GM06990 (cell line): ENCODE measurements around the gene SLC35E2B.
A peak's percentile ranks its signal among the peaks of the same experiment; 100 is the strongest.

Source experiments
- DNase-seq: peaks from one replicate; pipeline ENCODE4 v3.0.0-alpha.2; 2011; ENCODE audit not compliant: insufficient read length; ENCODE audit errors: extremely low read depth
- H3K27me3 ChIP-seq: replicated peaks from 2 replicates; pipeline ENCODE4 v1.6.0; 2011; ENCODE audit warnings: low read length; ENCODE audit not compliant: control insufficient read depth, insufficient read depth
- H3K36me3 ChIP-seq: 2 replicates; pipeline ENCODE4 v1.5.1; 2011; ENCODE audit warnings: low read length; ENCODE audit not compliant: control insufficient read depth, insufficient read depth
- H3K4me3 ChIP-seq: replicated peaks from 2 replicates; pipeline ENCODE4 v1.5.1; 2011; ENCODE audit warnings: low read depth, mild to moderate bottlenecking, control low read depth, low read length
- CTCF ChIP-seq: IDR thresholded peaks from 2 replicates; pipeline ENCODE4 v1.5.1; 2011; ENCODE audit warnings: low read length, control low read depth, mild to moderate bottlenecking, inconsistent platforms; ENCODE audit not compliant: insufficient read depth, poor library complexity, severe bottlenecking

SLC35E2B gene

DNA sequence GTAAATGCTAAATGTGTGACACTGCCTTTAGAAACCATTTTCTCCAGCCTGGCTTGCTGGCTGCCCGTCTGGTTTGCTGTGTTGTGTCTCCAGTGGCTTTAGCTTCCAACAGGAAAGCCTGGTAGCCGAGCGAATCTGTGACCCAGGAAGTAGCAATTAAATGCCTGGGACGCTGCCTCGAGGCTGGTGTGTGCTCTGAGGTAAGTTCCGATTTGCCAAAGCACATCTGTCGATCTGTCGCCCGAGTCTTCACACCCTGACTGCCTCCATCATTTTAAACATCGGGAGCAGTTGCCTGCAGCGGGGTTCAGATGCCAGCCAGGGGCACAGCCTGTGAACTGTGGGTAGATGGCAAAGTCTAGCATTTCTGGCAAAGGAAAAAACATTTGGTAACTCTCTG lies 75.1 kb downstream of the SLC35E2B start:
- Histone ChIP-seq H3K4me3 (no peak overlapping the region), H3K27me3 (no peaks in the 10 kb centered on the region), H3K36me3 (peaks cover 2% of the 10 kb centered on the region; the same call in 1 of the 2 replicates)
- no peak for TF ChIP-seq CTCF
- DNase-seq, result no peak

GRCh38 chr1:1616838-1617237 lies 75.8 kb downstream of the SLC35E2B start:
- DNase-seq, result peak; percentile 14
- TF ChIP-seq CTCF, result no peak
- Histone ChIP-seq H3K27me3 (no peaks in the 10 kb centered on the region), H3K4me3 (peak overlapping the region; percentile 98), H3K36me3 (peaks cover 2% of the 10 kb centered on the region; the same call in 1 of the 2 replicates)

DNA sequence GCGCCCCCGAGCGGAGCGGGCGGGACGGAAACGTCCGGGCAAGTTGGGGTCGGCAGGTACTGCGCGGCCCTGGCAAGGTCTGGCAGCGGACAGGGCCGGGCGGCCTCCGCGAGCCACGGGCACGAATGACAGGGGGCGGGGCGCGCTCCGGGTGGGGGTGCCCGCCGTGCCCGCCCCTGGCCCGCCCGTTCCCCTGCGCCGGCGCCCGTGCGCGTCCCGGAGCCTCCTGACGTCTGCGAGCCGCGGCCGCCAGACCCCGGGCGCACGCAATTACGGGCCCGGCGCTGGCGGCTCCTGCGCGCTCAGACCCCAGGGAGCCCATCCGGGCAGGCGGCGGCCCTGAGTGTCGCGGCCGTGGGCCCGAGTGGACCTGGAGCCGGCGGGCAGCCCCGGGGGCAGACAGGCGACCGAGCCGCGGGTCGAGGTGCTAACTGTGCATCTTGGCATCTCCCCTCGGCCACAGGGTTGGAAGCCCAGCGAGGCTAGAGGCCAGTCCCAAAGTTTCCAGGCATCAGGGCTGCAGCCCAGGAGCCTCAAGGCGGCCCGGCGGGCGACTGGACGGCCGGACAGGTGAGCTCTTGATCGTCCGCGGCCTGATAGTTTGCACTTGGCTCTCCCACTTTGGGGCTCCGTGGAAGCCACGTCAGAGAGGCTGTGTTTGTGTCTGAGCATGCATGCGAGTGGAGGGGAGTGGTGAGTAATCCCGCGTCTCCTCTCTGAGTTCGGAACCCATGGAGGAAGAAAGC lies 76.4 kb downstream of the SLC35E2B start:
- DNase-seq, result peak; percentile 54
- no peak for TF ChIP-seq CTCF
- Histone ChIP-seq H3K36me3 (peaks cover 2% of the 10 kb centered on the region; the same call in 1 of the 2 replicates), H3K27me3 (no peaks in the 10 kb centered on the region), H3K4me3 (peak overlapping the region; percentile 98)

DNA sequence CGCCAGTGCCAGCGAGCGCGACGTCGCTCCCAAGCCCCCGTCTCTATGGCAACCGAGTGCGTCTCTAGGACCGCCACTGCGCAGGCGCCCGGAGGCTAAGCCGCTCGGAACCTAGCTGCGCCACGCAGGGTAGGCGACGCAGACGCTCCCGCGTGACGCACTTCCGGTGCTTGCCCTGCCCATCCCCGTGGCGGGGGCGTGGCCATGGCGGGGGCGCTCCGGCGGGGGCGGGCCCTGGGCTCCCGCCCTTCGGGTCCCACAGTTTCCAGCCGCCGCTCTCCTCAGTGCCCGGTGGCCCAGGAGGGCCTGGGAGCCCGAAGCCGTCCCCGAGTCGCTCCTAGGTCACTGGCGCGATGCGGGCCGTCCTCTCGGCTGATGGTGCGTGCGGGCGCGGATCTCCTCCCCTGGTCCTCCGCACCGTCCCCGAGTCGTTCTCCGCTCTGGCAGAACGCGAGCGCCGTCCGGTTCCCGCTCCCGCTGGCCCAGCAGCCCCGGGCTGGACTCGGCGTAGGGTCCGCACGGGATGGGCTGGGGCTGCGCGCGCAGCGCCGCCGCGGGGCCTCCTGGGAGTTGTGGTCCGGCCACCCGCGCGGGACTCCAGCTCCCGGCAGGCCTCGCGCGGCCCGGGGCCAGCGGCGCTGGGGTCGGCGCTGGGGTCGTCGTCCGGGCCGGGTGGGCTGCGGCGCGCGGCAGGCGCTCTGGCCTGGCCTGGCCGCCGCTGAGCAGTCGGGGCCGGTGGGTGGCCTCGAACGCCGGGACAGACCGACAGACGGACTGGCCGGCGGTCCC lies 77.1 kb downstream of the SLC35E2B start, which contains the start of gene MIB2:
TSS of gene MIB2 (plus strand) at position 245 of the 789 bp plus-strand sequence. CDS start 7,953 bp downstream, outside the sequence.
- no peak for TF ChIP-seq CTCF
- DNase-seq, result peak; percentile 95
- H3K27me3 ChIP-seq, result no peaks in the 10 kb centered on the region
- H3K4me3 ChIP-seq, result peak within 1 kb of the TSS; percentile 98
- H3K36me3 ChIP-seq, result 0 out of 2 replicates have a peak, but pooled peaks cover 2% of the 10 kb centered on the region

GRCh38 chr1:1614954-1615255 lies 77.7 kb downstream of the SLC35E2B start:
- Histone ChIP-seq H3K27me3 (no peaks in the 10 kb centered on the region), H3K4me3 (peak overlapping the region; percentile 98), H3K36me3 (0 out of 2 replicates have a peak, but pooled peaks cover 2% of the 10 kb centered on the region)
- TF ChIP-seq CTCF, result no peak
- DNase-seq, result no peak
